ENCODE results near the gene KCNK4.
A peak's percentile ranks its signal among the peaks of the same experiment; 100 is the strongest.

KCNK4 gene

DNA sequence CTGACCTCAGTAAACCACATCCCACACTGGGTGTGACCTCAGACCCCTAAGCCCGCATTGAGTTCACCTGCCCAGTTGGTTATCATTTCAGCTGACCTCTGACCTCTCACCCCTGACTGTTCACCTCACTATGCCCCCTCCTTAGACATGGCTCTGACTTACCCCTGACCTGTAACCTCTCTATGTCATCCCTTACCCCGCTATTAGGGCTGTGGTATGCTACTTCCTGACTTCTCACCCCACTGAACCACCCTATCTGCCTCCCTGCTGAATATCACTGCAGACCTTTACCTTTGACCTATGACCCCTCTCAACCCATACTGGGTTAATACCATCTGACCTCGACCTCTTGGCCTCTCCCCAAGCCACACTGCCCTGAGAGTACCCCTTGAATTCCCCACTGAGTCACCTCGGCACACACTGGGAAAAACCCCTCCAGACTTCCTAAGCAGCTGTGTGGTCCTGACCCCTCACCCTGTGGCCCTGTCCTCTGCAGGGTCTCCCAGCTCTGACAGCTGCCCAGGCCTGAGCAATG lies 31.5 kb upstream of the KCNK4 start:
- TF ChIP-seq, protein P1, sequence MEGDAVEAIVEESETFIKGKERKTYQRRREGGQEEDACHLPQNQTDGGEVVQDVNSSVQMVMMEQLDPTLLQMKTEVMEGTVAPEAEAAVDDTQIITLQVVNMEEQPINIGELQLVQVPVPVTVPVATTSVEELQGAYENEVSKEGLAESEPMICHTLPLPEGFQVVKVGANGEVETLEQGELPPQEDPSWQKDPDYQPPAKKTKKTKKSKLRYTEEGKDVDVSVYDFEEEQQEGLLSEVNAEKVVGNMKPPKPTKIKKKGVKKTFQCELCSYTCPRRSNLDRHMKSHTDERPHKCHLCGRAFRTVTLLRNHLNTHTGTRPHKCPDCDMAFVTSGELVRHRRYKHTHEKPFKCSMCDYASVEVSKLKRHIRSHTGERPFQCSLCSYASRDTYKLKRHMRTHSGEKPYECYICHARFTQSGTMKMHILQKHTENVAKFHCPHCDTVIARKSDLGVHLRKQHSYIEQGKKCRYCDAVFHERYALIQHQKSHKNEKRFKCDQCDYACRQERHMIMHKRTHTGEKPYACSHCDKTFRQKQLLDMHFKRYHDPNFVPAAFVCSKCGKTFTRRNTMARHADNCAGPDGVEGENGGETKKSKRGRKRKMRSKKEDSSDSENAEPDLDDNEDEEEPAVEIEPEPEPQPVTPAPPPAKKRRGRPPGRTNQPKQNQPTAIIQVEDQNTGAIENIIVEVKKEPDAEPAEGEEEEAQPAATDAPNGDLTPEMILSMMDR (IDR thresholded peaks at IDR 0.05; ENCODE audit: low read length, missing control alignments), result no peak
- H3K4me3 ChIP-seq (replicated peaks; ENCODE audit: low read depth, low read length), result no peak overlapping the region

DNA sequence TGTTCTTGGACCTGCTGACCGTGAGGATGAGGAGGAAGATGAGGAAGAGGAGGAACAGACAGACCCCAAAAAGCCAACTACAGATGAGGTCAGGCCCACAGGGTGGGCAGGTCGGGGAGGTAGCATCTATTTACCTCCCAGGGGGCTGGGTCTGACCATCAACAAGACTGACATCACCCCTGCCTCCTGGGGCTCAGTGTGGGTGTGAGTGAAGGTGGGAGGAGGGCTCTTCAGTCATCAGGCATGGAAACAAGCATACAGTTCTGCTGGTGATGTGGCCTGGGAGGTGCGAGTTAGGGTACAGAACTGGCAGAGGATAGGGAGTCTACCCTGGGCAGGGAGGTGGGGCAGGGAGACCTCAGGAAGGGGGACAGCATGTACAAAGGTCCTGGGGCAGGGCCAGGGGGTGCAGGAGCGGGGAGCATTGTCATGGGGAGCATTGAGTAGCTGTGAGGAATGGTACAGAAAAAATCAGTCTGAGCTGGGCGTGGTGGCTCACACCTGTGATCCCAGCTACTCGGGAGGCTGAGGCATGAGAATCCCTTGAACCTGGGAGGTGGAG lies 30.9 kb upstream of the KCNK4 start:
- DNase-seq (ENCODE audit: low read depth), result no peak
- no peak overlapping the region for H3K4me3 ChIP-seq (replicated peaks; ENCODE audit: low read depth, low read length)
- TF ChIP-seq, protein P1 (IDR thresholded peaks at IDR 0.05; ENCODE audit: low read length, missing control alignments), result no peak

More for the DNA sequence above, 31.5 kb upstream of the KCNK4 start:
- DNase-seq (ENCODE audit: low read depth), result no peak

DNA sequence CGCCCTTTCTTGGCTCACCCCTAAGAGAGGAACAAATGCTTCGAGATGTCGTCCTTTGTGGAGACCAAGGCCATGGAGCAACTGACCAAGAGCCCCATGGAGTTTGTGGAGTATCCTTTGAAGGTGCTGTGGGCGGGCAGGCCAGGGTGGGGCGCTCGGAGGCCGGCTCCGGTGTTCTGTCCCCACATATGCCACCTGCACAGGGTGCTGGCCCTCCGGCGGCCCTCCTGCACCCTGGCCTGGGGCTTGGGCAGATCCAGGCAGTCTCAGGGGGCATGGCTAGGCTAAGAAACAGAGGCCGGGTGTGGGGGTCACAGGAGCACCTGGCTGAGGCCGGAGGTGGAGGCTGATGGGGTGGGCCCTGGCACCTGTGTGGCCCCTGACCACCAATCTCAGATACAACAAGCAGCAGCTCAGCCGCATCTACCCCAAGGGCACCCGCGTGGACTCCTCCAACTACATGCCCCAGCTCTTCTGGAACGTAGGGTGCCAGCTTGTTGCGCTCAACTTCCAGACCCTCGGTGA lies 29.5 kb upstream of the KCNK4 start:
- no peak for DNase-seq (ENCODE audit: low read depth)
- TF ChIP-seq, protein P1 (IDR thresholded peaks at IDR 0.05; ENCODE audit: low read length, missing control alignments), result no peak
- H3K4me3 ChIP-seq (replicated peaks; ENCODE audit: low read depth, low read length), result no peak overlapping the region

DNA sequence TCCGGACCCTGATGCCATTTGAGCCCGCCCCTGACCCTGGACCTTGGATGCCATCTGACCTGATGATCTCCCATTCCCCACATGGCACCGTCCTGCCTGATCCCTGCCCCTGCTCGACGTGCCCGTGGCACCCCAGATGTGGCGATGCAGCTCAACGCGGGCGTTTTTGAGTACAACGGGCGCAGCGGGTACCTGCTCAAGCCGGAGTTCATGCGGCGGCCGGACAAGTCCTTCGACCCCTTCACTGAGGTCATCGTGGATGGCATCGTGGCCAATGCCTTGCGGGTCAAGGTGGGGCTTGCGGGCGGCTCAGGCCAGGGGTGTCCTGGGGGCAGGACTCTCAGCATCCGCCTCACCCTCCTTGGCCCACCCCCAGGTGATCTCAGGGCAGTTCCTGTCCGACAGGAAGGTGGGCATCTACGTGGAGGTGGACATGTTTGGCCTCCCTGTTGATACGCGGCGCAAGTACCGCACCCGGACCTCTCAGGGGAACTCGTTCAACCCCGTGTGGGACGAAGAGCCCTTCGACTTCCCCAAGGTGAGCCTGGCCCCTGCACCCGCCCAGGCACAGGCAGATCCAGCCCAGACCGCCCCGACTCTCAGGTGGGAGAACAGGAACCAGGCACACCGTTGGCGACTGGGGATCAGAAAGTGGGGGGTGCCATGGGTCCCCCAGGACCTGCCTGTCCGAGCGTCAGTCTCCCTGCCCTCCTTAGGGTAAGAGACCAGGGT lies 28.7 kb upstream of the KCNK4 start:
- TF ChIP-seq, protein P1 (IDR thresholded peaks at IDR 0.05; ENCODE audit: low read length, missing control alignments), result no peak
- DNase-seq (ENCODE audit: low read depth), result no peak

DNA sequence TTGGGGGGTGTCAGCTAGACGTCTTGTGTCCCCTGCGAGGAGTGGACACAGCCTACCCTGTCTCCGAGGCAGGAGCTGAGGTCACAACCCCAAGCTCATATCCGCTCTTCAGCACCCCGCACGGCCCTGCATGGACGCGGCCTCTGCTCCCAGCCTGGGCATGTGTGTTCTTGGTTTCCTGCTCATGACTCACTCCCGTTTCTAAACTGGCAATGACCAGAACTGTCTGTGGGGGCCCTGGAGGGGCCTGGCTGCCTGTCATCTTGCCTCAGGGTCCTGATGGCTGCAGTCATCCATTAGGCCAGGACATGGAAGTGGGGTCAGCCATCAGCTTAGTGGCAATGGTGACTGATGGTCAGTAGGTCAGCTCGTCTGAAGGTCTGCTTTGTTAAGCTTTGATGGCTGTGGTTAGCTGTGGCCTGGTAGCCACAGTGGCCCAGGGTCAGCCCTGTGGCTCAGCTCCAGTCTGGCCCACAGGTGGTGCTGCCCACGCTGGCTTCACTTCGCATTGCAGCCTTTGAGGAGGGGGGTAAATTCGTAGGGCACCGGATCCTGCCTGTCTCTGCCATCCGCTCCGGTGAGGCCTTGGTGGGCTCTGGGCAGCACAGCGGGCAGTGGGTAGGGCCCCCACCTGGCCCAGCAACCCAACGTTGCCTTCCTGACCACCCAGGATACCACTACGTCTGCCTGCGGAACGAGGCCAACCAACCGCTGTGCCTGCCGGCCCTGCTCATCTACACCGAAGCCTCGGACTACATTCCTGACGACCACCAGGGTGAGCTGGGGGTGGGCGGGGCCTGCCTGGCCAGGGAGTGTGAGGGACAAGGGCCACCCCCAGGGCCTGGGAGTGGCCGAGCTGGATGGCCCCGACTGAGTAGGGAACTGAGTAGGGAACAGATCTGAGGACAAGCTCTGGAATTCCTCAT lies 27.8 kb upstream of the KCNK4 start:
- H3K4me3 ChIP-seq (replicated peaks; ENCODE audit: low read depth, low read length), result no peak overlapping the region
- TF ChIP-seq, protein P1 (IDR thresholded peaks at IDR 0.05; ENCODE audit: low read length, missing control alignments), result no peak
- peak; percentile 60 for DNase-seq (ENCODE audit: low read depth)

More for the DNA sequence above, 28.7 kb upstream of the KCNK4 start:
- no peak overlapping the region for H3K4me3 ChIP-seq (replicated peaks; ENCODE audit: low read depth, low read length)

DNA sequence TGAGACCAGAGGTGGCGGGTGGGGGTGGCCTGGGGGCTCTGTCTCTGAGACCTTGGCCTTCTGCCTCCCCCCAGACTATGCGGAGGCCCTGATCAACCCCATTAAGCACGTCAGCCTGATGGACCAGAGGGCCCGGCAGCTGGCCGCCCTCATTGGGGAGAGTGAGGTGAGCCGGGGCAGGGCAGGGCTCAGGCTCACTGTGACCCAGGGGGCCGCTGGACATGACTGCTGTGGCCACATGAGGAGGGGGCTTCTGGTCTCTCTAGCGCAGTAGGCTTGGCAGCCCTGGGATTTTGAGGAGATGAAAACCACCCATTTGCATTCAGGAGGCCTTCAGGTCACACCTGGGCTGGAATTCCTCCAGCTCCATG lies 27.2 kb upstream of the KCNK4 start:
- no peak for DNase-seq (ENCODE audit: low read depth)
- no peak overlapping the region for H3K4me3 ChIP-seq (replicated peaks; ENCODE audit: low read depth, low read length)
- TF ChIP-seq, protein P1 (IDR thresholded peaks at IDR 0.05; ENCODE audit: low read length, missing control alignments), result no peak

All from fibroblast of pulmonary artery (primary cell).